KOPT-K1 (cell line): ENCODE measurements around the gene ZNF366.

Source experiments
- H3K27ac ChIP-seq: fragments of 200-600 bp; sonication (generic); 2 replicates; pipeline ENCODE4 v1.5.1; 2016; ENCODE audit warnings: antibody characterized with exemption, mild to moderate bottlenecking, low read depth, low read length; ENCODE audit not compliant: poor library complexity, severe bottlenecking
- H3K36me3 ChIP-seq: fragments of 200-600 bp; sonication (generic); 2 replicates; pipeline ENCODE4 v1.5.1; 2017; ENCODE audit warnings: antibody characterized with exemption, mild to moderate bottlenecking, low read length, moderate library complexity; ENCODE audit not compliant: insufficient read depth
- H3K9me3 ChIP-seq: fragments of 200-600 bp; sonication (generic); 2 replicates; pipeline ENCODE4 v1.5.1; 2017; ENCODE audit warnings: antibody characterized with exemption, low read length, mild to moderate bottlenecking; ENCODE audit not compliant: insufficient read depth, poor library complexity, severe bottlenecking

The ZNF366 gene, protein sequence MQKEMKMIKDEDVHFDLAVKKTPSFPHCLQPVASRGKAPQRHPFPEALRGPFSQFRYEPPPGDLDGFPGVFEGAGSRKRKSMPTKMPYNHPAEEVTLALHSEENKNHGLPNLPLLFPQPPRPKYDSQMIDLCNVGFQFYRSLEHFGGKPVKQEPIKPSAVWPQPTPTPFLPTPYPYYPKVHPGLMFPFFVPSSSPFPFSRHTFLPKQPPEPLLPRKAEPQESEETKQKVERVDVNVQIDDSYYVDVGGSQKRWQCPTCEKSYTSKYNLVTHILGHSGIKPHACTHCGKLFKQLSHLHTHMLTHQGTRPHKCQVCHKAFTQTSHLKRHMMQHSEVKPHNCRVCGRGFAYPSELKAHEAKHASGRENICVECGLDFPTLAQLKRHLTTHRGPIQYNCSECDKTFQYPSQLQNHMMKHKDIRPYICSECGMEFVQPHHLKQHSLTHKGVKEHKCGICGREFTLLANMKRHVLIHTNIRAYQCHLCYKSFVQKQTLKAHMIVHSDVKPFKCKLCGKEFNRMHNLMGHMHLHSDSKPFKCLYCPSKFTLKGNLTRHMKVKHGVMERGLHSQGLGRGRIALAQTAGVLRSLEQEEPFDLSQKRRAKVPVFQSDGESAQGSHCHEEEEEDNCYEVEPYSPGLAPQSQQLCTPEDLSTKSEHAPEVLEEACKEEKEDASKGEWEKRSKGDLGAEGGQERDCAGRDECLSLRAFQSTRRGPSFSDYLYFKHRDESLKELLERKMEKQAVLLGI

DNA sequence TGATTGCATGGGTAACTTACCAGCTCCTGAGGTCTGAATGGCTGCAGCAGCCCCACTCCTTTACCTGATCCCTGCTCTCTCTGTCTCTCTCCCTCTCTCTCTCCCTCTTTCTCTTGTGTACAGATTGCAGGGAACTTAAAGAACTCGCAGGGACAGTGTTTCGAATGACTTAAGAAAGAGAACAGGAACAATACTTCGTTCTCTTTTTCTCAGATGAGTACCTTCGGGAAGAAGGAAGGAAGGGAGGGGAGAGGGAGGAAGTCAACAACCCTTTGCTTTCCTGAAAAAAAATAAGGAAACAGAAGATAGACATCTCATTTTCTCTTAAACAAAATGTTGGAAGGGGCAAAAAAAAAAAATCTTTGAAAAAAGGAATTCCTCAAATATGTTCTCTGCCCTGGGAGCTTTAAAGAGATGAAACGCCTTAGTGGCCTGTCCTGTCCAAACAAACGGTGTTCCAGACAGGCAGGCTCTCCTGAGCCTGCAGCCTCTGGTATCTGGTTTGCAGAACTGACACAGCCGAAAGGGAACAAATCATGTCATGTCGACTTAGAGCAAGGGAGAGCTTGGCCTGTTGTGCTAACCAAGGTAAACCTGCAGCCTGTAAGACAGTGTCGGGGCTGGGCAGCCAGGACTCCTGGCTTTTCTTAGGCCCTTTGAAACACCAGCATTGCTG lies at the start of gene ZNF366:
ZNF366 (minus strand) TSS at position 180 of the 676 bp plus-strand sequence. CDS start 45,914 bp downstream, outside the sequence.
- H3K9me3 ChIP-seq, result no peaks in the 10 kb centered on the region
- no peak within 1 kb of the TSS for H3K27ac ChIP-seq
- no peaks in the 10 kb centered on the region for H3K36me3 ChIP-seq

DNA sequence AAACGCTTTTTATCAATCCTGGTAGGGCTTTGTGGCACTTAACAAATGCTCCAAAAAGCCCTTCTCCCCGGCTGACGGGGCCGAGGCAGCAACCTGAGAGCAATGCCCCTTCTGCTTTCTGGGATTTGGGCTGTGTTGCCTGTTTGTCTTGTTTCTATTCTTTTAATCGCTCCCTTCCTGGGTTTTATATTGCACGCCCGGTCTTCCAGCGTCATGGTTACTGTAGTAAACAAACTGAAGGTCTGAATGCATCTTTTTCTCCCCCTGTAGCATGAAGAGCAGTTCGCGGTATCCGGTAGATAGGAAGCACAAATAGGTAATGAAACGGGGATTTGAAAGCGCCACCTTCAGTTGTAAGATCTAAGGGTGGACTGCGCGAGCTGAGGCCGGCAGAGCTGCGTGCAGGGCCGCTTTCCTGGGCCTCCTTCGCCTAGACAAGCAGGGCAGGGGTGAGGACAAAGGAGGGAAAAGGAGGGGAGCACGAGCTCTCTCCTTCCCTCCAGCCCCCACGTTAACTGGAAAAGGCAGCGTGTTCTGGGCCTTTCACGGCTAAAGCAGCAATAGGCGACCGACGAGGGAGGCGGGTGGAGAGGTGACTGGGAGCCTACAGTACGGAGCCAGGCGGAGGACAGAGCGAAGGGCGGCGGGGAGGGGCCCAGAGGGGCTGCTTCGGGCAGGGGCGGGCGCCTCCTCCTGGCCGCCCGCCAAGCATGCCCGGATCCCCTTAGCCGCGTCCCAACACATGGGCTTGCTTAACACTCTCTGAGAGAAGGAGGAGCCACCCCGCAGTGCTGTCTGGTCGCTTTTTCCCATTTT lies 49.3 kb upstream of the ZNF366 start:
- H3K27ac ChIP-seq, result no peak overlapping the region
- H3K36me3 ChIP-seq, result no peaks in the 10 kb centered on the region
- H3K9me3 ChIP-seq, result no peaks in the 10 kb centered on the region

DNA sequence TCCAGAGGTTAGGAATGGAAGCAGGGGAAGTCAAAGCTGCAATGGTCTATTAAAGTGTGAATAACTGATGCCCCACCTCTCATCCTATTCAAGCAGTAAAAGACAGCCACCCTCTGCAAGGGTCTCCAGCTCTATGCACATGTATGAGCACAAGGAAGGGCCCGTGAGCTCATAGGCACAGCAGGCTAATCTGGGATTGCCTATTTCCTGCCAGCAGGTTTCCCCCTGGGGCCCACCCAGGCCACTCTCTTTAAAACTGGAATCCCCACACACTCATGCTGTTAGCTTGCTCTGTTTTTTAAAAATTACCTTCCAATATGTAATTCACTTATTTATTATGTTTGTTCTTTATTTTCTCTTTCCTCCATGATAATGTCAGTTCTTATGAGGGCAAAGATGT lies 48.7 kb upstream of the ZNF366 start:
- Histone ChIP-seq H3K27ac (no peak overlapping the region), H3K36me3 (no peaks in the 10 kb centered on the region), H3K9me3 (no peaks in the 10 kb centered on the region)

DNA sequence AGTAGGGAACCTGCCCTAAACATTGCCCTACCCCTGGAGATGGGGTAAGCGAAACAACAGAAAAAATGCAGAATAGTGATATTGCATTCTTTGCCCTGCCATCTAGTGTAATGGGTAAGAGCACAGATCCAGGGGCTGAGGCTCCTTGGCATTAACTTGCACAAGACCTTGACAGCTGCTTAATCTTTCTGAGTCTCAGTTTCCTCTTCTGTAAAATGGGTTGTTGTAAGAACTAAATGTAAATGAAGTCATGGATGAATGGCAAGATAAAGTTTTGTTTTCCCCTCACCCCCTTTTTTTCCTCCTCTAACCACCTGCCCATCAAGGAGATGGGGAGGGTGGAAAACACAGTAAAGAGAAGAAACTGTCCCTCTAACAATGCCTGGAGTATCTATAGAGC lies 47.7 kb upstream of the ZNF366 start:
- Histone ChIP-seq H3K36me3 (no peaks in the 10 kb centered on the region), H3K27ac (no peak overlapping the region), H3K9me3 (no peaks in the 10 kb centered on the region)

DNA sequence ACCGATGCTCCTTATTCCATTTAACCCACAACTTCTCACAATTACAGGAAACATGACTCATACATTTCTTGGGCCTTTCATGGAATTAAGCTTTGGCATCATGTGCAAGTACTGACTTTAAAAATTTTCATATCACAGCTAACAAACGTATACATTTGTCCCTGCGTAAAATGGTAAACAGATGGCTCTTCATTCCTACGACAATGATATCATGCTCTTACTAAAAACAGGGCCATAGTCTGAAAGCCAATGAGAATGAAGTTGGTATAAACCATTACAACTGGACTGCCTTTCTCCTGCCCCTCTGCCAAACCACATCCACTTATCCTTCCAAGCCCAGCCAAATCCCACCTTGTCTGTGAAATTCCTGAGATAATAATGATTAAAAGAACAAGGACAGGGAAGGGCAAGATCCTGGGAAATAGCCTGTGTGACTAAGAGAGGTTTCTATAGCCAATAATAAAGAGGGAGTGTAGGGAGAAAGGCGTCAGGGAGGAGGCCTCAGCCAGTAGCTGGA lies 44.9 kb upstream of the ZNF366 start:
- H3K9me3 ChIP-seq, result no peaks in the 10 kb centered on the region
- no peaks in the 10 kb centered on the region for H3K36me3 ChIP-seq
- H3K27ac ChIP-seq, result no peak overlapping the region

DNA sequence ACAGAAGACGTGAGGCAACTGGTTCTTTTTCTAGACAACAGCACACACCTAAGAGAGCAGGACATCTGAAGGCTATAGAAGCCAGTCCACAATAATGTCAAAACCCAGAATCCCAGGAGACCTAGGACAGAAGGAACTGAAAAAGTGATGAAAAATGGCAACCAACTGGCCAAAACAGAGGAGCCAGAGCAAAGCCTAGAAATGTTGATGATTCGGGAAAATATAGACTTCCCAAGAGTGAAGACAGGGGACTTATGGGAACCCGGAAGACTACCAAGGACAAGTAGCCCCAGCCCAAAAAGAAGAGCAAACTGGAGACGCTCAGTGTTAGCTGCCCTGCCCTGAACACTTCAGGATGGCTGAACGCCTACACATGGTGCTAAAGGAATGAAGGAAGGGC lies 43.4 kb upstream of the ZNF366 start:
- no peaks in the 10 kb centered on the region for H3K36me3 ChIP-seq
- no peaks in the 10 kb centered on the region for H3K9me3 ChIP-seq
- H3K27ac ChIP-seq, result no peak overlapping the region

DNA sequence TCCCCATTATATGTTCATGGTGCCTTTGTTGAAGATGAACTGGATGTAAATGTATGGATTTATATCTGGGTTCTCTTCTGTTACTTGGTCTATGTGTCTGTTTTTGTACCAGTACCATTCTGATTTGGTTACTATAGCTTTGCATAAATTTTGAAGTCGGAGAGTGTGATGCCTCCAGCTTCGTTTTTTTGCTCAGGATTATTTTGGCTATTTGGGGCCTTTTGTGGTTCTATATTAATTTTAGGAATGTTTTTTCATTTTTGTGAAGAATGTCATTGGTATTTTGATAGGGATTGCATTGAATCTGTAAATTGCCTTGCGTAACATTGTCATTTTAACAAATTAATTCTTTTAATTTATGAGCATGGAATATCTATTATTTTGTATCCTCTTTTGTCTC lies 36.6 kb upstream of the ZNF366 start:
- H3K27ac ChIP-seq, result no peak overlapping the region
- no peaks in the 10 kb centered on the region for H3K36me3 ChIP-seq
- H3K9me3 ChIP-seq, result no peaks in the 10 kb centered on the region

DNA sequence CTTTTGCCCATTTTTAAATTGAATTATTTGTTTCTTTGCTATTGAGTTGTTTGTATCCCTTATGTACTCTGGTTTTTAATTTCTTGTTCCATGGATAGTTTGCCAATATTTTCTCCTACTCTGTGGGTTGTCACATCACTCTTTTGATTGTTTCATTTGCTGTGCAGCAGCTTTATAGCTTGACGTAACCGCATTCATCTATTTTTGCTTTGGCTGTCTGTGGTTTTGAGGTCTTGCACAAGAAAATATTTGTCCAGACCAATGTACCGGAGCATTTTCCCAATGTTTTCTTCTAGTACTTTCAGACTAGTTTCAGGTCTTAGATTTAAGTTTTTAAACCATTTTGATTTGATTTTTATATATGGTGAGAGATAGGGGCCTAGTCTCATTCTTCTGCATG lies 36.2 kb upstream of the ZNF366 start:
- H3K36me3 ChIP-seq, result no peaks in the 10 kb centered on the region
- H3K27ac ChIP-seq, result no peak overlapping the region
- no peaks in the 10 kb centered on the region for H3K9me3 ChIP-seq

DNA sequence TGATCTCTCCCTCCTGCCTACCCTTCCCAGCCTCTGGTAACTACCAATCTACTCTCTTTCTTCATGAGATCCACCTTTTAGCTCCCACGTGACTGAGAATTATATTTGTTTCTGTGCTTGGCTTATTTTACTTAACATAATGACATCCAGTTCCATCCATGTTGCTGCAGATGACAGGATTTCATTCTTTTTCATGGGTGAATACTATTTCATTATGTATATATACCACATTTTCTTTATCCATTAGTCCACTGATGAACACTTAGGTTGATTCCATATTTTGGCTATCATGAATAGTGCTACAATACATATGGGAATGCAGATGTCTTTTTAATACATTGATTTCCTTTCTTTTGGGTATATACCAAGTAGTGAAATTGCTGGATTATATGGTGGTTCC lies 35.5 kb upstream of the ZNF366 start:
- Histone ChIP-seq H3K36me3 (no peaks in the 10 kb centered on the region), H3K27ac (no peak overlapping the region), H3K9me3 (no peaks in the 10 kb centered on the region)

DNA sequence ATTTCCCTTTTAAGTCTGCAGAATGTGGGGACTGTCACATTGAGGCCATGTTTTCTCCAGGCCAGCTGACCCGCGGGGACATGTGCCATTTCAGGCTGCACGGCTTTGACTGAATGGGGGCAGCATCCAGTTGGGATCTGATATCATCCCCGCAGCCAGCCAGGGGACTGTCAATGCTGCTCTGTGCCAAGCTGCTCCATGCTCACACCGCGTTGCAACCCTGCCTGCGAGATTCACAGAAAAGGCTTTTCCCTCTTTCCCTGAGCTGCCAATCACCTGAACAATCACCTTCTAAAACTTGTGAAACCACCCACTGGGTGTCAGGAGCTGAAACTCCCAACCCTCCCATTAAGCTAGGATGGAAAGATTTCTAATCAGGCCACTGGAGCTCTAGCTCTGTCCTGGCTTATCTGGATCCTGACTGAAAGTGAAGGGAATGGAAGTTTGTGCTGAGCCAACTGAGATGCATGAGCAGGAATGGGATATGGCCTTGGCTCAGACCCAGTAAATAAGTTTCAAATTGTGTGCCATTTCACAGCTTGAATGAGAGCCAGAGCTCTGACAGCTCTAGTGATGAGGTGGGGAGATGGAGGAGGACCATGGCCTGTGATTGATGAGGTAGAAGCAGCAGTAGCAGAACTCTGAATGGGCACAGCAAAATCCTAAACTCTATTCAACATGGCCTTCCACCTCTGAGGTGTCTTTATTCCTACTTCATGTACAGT lies 34.5 kb upstream of the ZNF366 start:
- Histone ChIP-seq H3K27ac (no peak overlapping the region), H3K36me3 (no peaks in the 10 kb centered on the region), H3K9me3 (no peaks in the 10 kb centered on the region)

DNA sequence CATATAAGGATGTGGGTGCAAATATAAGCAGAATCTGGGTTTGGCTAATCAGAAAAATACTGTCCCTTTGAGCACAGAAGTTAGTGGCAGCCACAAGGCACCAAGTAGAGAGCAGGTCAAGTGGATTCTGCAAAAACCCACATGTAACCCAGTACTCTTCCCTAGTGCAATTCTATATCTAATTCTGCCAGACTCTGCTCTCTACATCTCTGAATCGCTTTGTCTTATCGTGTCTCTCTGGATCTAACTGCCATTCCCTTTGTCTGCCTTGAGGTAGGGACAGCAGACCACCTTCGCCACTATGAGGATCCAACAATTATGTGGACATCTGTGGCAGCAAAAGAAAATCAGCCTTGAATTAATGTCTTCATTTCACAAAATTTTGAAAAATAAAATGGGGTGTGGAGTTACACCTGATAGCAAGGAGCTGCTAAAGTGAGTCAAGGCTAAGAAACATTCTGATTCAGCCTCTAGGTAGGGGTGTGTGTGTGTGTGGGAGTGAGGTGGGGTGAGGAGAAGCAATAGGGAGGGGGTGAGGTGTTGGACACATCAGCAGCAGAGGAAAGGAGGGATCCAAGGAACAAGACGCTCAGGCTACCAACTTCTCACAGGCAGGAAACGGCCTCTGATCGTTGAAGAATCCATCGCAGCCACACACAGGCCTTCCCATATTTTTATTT lies 33.7 kb upstream of the ZNF366 start:
- H3K27ac ChIP-seq, result no peak overlapping the region
- no peaks in the 10 kb centered on the region for H3K9me3 ChIP-seq
- H3K36me3 ChIP-seq, result no peaks in the 10 kb centered on the region

DNA sequence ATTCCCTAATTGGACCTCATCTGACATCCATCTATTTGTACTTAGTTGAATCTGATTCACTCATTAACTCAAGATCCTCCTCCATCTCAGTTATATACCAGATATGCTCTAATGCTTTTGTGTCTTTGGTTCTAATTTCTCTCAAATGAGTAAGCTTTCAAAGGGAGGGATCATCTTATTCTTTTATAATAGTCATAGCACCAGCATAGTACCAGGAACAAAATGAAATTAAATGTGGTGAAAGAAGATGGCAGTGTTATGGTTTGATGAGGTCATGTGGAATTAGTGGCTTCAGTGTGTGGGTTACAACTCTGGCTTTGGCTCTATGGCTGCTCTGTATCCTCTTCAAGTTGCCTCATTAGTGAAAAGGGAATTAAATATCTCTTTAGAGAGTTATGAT lies 32.5 kb upstream of the ZNF366 start:
- Histone ChIP-seq H3K36me3 (no peaks in the 10 kb centered on the region), H3K9me3 (no peaks in the 10 kb centered on the region), H3K27ac (no peak overlapping the region)

DNA sequence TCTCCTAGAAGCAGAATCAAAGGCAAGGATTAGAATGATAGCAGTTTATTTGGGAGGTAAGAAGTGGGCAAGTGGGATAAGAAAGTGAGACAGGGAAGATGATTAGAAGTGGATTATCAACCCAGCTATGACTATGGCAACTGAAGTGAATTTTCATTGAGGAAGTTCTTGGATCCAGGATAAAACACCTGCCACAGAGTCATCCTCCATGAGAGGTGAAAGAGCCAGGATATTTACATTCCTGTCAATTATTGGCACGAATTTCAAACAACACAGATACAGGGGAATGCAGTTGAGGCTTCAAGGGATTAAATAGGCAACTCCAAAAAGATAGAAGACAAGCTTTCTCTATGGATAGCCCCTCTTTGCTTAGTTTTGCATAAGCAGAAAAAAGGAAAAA lies 31.8 kb upstream of the ZNF366 start:
- Histone ChIP-seq H3K27ac (no peak overlapping the region), H3K9me3 (no peaks in the 10 kb centered on the region), H3K36me3 (no peaks in the 10 kb centered on the region)

DNA sequence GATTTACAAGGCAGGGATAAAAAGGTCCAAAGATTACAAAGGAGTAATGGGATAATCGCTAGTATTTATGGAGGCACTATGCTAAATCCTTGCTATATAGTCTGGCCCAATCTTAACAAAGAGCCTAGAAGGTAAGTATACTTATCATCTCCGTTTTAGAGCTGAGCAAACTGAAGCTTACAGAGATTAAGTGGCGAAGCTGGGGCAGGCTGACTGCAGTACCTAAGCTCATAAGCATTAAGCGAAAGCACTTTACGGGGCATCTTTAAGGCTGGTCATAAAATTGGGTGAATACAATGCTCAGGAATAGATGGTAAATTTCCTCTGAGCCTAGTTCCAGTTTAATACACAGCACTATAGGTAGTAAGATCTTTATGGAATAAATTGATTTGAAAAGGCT lies 30.0 kb upstream of the ZNF366 start:
- peaks cover 9% of the 10 kb centered on the region for H3K9me3 ChIP-seq
- no peak overlapping the region for H3K27ac ChIP-seq
- H3K36me3 ChIP-seq, result no peaks in the 10 kb centered on the region
